Right lobe of liver (tissue), 4 donors: ENCODE data around the gene FXYD7.

ENCODE experiments used
- CTCF ChIP-seq, 4 donors: fragments of 200-600 bp in 3 of 4; fragments of 450-650 bp in 1 of 4; IDR thresholded peaks; one replicate each; pipeline versions ENCODE4 v1.5.1 to v1.8.0; 2016 to 2022; ENCODE audit warnings: antibody characterized with exemption in 4 of 4, mild to moderate bottlenecking in 2 of 4
- POLR2A ChIP-seq: fragments of 450-650 bp; IDR thresholded peaks from one replicate; pipeline ENCODE4 v1.6.1; 2017; ENCODE audit warnings: antibody characterized with exemption, mild to moderate bottlenecking
- donor health status: DM: no; HTN: no; CAD: no.
- donor health status: DM: no; HTN: no; CAD: no.
- donor health status: DM: no; HTN: yes; CAD: no.

DNA sequence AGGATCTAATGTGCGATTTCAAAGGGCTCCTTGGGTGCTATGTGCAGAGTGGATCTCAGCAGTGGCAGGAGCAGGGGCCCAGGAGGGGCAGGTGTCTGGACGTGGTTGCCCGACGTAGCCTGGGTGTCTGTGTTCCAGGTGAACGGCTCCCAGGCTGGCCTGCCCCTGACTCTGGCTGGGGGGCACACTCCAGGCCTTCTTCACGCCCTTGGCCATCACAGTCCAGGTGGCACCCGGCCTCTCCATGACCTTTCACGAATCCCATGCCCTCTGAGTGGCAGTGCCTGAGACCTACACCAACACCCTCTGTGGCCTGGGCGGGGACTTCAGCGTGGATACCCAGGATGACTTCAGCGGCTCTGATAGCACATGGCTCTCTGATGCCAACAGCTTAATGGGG is 38.7 kb upstream of the FXYD7 start:
- no peak for TF ChIP-seq CTCF (IDR thresholded peaks at IDR 0.05)
- no peak for TF ChIP-seq POLR2A
